ENCODE data around the gene REELD1.

- TF ChIP-seq POLR2A (IDR thresholded peaks at IDR 0.05; ENCODE audit: borderline replicate concordance, extremely low read depth, insufficient read depth, insufficient read length): no peak
- TF ChIP-seq SIN3A (IDR thresholded peaks at IDR 0.05; ENCODE audit: low read depth): no peak
- no peak for TF ChIP-seq EZH2phosphoT487 (IDR thresholded peaks at IDR 0.05; ENCODE audit: borderline replicate concordance)
- TF ChIP-seq JUND (IDR thresholded peaks at IDR 0.05): no peak
- TF ChIP-seq CTCF (IDR thresholded peaks at IDR 0.05 in 2 of 3, conservative IDR thresholded peaks at IDR 0.05 in 1 of 3; ENCODE audit: borderline replicate concordance in 1 of 3, insufficient read depth in 1 of 3, low read depth in 2 of 3, low read length in 2 of 3): no peak
- no peak for TF ChIP-seq SP1 (IDR thresholded peaks at IDR 0.05; ENCODE audit: low read depth)
- TF ChIP-seq REST (IDR thresholded peaks at IDR 0.05; ENCODE audit: low read depth): no peak
- no peak for TF ChIP-seq ZNF274 (IDR thresholded peaks at IDR 0.05; ENCODE audit: low read depth, low read length)
- no peak for TF ChIP-seq SRF (IDR thresholded peaks at IDR 0.05; ENCODE audit: low read depth)
- TF ChIP-seq YY1 (IDR thresholded peaks at IDR 0.05; ENCODE audit: extremely low read depth, insufficient replicate concordance, low read depth, low read length): no peak
- TF ChIP-seq EZH2 (IDR thresholded peaks at IDR 0.05): no peak
- TF ChIP-seq POLR2AphosphoS5 (IDR thresholded peaks at IDR 0.05; ENCODE audit: low read depth, low read length): no peak
- no peak for TF ChIP-seq TCF7L2 (IDR thresholded peaks at IDR 0.05; ENCODE audit: borderline replicate concordance, extremely low read depth, insufficient read depth, insufficient read length)
These were observed 59.0 kb downstream of the REELD1 start for GRCh38 chr4:146273204-146273901.

Data from HCT116 (cell line).